PC-3 (cell line): ENCODE measurements around the gene HRH4.

ENCODE experiments used
- EZH2 ChIP-seq: fragments of 300-600 bp; sonication (generic); IDR thresholded peaks from one replicate; pipeline ENCODE4 v1.6.1; 2017; ENCODE audit warnings: antibody characterized with exemption, mild to moderate bottlenecking, low read length; ENCODE audit not compliant: unreplicated experiment
- EZH2phosphoT487 ChIP-seq: fragments of 300-600 bp; sonication (generic); IDR thresholded peaks from 2 replicates; pipeline ENCODE4 v1.6.1; 2018; ENCODE audit warnings: mild to moderate bottlenecking, antibody characterized with exemption, low read length, borderline replicate concordance
- TF ChIP-seq, protein P1 (sequence below): fragments of 300-600 bp; sonication (generic); conservative IDR thresholded peaks from 2 replicates; pipeline ENCODE4 v1.5.1; 2017; ENCODE audit warnings: antibody characterized with exemption, low read depth, mild to moderate bottlenecking, low read length

DNA sequence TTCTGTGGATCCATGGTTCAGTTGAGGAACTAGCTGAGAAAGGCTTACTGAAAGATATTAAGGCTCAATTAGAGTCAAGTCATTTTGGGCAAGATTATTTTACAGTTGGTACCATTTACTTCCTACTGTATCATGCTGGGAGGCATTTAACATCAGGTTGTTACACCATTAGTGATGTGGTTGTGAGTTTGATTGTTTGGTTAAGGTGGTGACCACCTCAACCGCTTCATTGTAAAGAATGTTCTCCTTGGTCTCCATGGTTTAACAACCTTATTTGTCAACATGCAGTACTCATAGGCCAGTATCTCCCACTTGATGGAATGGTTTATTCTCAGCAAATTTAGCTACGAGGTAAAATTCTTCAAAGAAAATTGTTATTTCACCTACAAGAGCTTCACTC lies 34.1 kb downstream of the HRH4 start:
- TF ChIP-seq, protein P1, sequence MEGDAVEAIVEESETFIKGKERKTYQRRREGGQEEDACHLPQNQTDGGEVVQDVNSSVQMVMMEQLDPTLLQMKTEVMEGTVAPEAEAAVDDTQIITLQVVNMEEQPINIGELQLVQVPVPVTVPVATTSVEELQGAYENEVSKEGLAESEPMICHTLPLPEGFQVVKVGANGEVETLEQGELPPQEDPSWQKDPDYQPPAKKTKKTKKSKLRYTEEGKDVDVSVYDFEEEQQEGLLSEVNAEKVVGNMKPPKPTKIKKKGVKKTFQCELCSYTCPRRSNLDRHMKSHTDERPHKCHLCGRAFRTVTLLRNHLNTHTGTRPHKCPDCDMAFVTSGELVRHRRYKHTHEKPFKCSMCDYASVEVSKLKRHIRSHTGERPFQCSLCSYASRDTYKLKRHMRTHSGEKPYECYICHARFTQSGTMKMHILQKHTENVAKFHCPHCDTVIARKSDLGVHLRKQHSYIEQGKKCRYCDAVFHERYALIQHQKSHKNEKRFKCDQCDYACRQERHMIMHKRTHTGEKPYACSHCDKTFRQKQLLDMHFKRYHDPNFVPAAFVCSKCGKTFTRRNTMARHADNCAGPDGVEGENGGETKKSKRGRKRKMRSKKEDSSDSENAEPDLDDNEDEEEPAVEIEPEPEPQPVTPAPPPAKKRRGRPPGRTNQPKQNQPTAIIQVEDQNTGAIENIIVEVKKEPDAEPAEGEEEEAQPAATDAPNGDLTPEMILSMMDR, result no peak
- TF ChIP-seq EZH2phosphoT487, result no peak
- no peak for TF ChIP-seq EZH2
